Neuronal stem cell (in vitro differentiated cells): ENCODE measurements around the gene IER2.

Source experiments
- DNase-seq: peaks from one replicate; pipeline ENCODE4 v3.0.0-alpha.2; 2013; ENCODE audit warnings: low spot score
- H2AFZ ChIP-seq: one replicate; pipeline ENCODE4 v1.6.1; 2013; ENCODE audit warnings: mild to moderate bottlenecking, low read length, inconsistent platforms
- H2AK5ac ChIP-seq: 2 replicates; pipeline ENCODE4 v1.6.1; 2013; ENCODE audit warnings: low read depth, mild to moderate bottlenecking, inconsistent platforms, low read length, moderate library complexity, mixed read lengths
- H2BK120ac ChIP-seq: 2 replicates; pipeline ENCODE4 v1.6.1; 2013; ENCODE audit warnings: low read depth, mild to moderate bottlenecking, inconsistent platforms, low read length, moderate library complexity, mixed read lengths
- H2BK12ac ChIP-seq: one replicate; pipeline ENCODE4 v1.6.1; 2013; ENCODE audit warnings: low read length, inconsistent platforms
- H2BK15ac ChIP-seq: 2 replicates; pipeline ENCODE4 v1.6.1; 2013; ENCODE audit warnings: mild to moderate bottlenecking, low read length, inconsistent platforms, mixed read lengths
- H2BK5ac ChIP-seq: one replicate; pipeline ENCODE4 v1.6.1; 2013; ENCODE audit warnings: inconsistent platforms, mild to moderate bottlenecking, low read length, moderate library complexity
- H3K14ac ChIP-seq: one replicate; pipeline ENCODE4 v1.6.1; 2013; ENCODE audit warnings: low read length, inconsistent platforms
- H3K18ac ChIP-seq: 2 replicates; pipeline ENCODE4 v1.6.1; 2013; ENCODE audit warnings: low read length, inconsistent platforms
- H3K23ac ChIP-seq: 2 replicates; pipeline ENCODE4 v1.6.1; 2013; ENCODE audit warnings: low read depth, mild to moderate bottlenecking, mixed read lengths, low read length, inconsistent platforms; ENCODE audit not compliant: poor library complexity
- H3K27ac ChIP-seq: replicated peaks from 3 replicates; pipeline ENCODE4 v1.5.1; 2013; ENCODE audit warnings: low read length, inconsistent platforms
- H3K27me3 ChIP-seq, 3 experiments: 2 replicates each; pipeline ENCODE4 v1.6.1; 2013; ENCODE audit warnings: low read length in 3 of 3, mild to moderate bottlenecking in 2 of 3, inconsistent platforms in 1 of 3, low read depth in 1 of 3, mixed read lengths in 1 of 3, moderate library complexity in 1 of 3; ENCODE audit not compliant: control insufficient read depth in 3 of 3, insufficient read depth in 3 of 3
- H3K36me3 ChIP-seq, 2 donors: replicated peaks in 1 of 2; 2 replicates each; pipeline ENCODE4 v1.6.1; 2013; ENCODE audit warnings: low read length in 2 of 2; ENCODE audit not compliant: control insufficient read depth in 2 of 2, insufficient read depth in 2 of 2
- H3K4ac ChIP-seq: 2 replicates; pipeline ENCODE4 v1.6.1; 2013; ENCODE audit warnings: inconsistent platforms, mild to moderate bottlenecking, low read length, moderate library complexity
- H3K4me1 ChIP-seq, 2 donors: 1 replicate in 1 of 2; 2 replicates in 1 of 2; pipeline ENCODE4 v1.6.1; 2013; ENCODE audit warnings: low read length in 2 of 2, low read depth in 1 of 2; ENCODE audit not compliant: control insufficient read depth in 2 of 2, insufficient read depth in 1 of 2
- H3K4me2 ChIP-seq: one replicate; pipeline ENCODE4 v1.6.1; 2013; ENCODE audit warnings: mild to moderate bottlenecking, low read length, inconsistent platforms; ENCODE audit not compliant: insufficient read depth, poor library complexity, severe bottlenecking
- H3K4me3 ChIP-seq, 2 donors: 2 replicates each; pipeline ENCODE4 v1.5.1; 2013; ENCODE audit warnings: low read length in 2 of 2, mild to moderate bottlenecking in 2 of 2, inconsistent platforms in 1 of 2, moderate library complexity in 1 of 2
- H3K79me1 ChIP-seq: one replicate; pipeline ENCODE4 v1.6.1; 2013; ENCODE audit warnings: low read depth, mild to moderate bottlenecking, inconsistent platforms, low read length, moderate library complexity
- H3K9ac ChIP-seq: one replicate; pipeline ENCODE4 v1.6.1; 2013; ENCODE audit warnings: mild to moderate bottlenecking, low read depth, low read length, inconsistent platforms; ENCODE audit not compliant: poor library complexity
- H3K9me3 ChIP-seq, 2 donors: replicated peaks in 1 of 2; 2 replicates each; pipeline versions ENCODE3 to v1.6.1; 2013; ENCODE audit warnings: low read length in 2 of 2, mild to moderate bottlenecking in 2 of 2, inconsistent platforms in 1 of 2, low read depth in 1 of 2, mixed read lengths in 1 of 2, moderate library complexity in 1 of 2; ENCODE audit not compliant: control insufficient read depth in 2 of 2, insufficient read depth in 1 of 2
- H4K8ac ChIP-seq: one replicate; pipeline ENCODE4 v1.6.1; 2013; ENCODE audit warnings: low read depth, mild to moderate bottlenecking, inconsistent platforms, low read length, moderate library complexity
- H4K91ac ChIP-seq: one replicate; pipeline ENCODE4 v1.6.1; 2013; ENCODE audit warnings: low read length, low read depth, mild to moderate bottlenecking, inconsistent platforms; ENCODE audit not compliant: poor library complexity
- WGBS, 2 donors: extraction: QIAGEN DNeasy Blood & Tissue Kit; methylation state at CpG; one replicate each; pipeline ENCODE4 v1.1.7; 2013; ENCODE audit warnings: missing lambda C conversion rate in 2 of 2, mixed read lengths in 1 of 2; ENCODE audit not compliant: insufficient read length in 2 of 2, insufficient replicate concordance in 1 of 2; ENCODE audit errors: extremely low coverage in 2 of 2; 5-methylcytosine and 5-hydroxymethylcytosine counted together

Gene IER2

GRCh38 chr19:13122980-13123957 lies 26.9 kb upstream of the IER2 start:
- Histone ChIP-seq H2AK5ac (no peak overlapping the region), H2BK12ac (peak overlapping the region; percentile 4), H2BK15ac (no peak overlapping the region), H3K4me1 (peaks cover 5 to 14% of the 10 kb centered on the region in 2 donors), H2BK5ac (peak overlapping the region; percentile 4), H3K4ac (peak overlapping the region; percentile 67), H3K18ac (no peak overlapping the region), H4K91ac (no peak overlapping the region), H3K27me3 (no peaks in the 10 kb centered on the region), H3K4me3 (no peak overlapping the region), H3K9ac (no peak overlapping the region), H3K79me1 (peaks cover 36% of the 10 kb centered on the region), H3K9me3 (no peaks in the 10 kb centered on the region), H3K36me3 (peaks cover 26 to 68% of the 10 kb centered on the region in 2 donors), H3K23ac (peak overlapping the region; percentile 34), H3K14ac (no peak overlapping the region), H3K27ac (no peak overlapping the region), H3K4me2 (no peak overlapping the region), H2AFZ (no peak overlapping the region), H4K8ac (peak overlapping the region; percentile 57), H2BK120ac (no peak overlapping the region)
- WGBS, 2 donors, result no CpG with 5 or more reads among the region's 20 CpGs
- no peak for DNase-seq

- H3K9ac ChIP-seq, result no peak overlapping the region
- no peak overlapping the region for H3K14ac ChIP-seq
- no peak overlapping the region for H2BK15ac ChIP-seq
- no peak overlapping the region for H4K8ac ChIP-seq
- no peak overlapping the region for H4K91ac ChIP-seq
- no peak overlapping the region for H3K4ac ChIP-seq
- H2BK12ac ChIP-seq, result no peak overlapping the region
- H2BK120ac ChIP-seq, result no peak overlapping the region
- H3K9me3 ChIP-seq, result no peaks in the 10 kb centered on the region
- H3K4me2 ChIP-seq, result no peak overlapping the region
- H2AK5ac ChIP-seq, result no peak overlapping the region
- H3K23ac ChIP-seq, result no peak overlapping the region
- H3K18ac ChIP-seq, result no peak overlapping the region
- no peak for DNase-seq
- no peak overlapping the region for H3K27ac ChIP-seq
- H3K36me3 ChIP-seq, result peaks cover 14 to 60% of the 10 kb centered on the region in 2 donors
- no peak overlapping the region for H2AFZ ChIP-seq
- H3K27me3 ChIP-seq, result no peaks in the 10 kb centered on the region
- WGBS, 2 donors, result no CpG with 5 or more reads among the region's 9 CpGs
- peaks cover 37% of the 10 kb centered on the region for H3K79me1 ChIP-seq
- H3K4me1 ChIP-seq, result peaks cover 2% of the 10 kb centered on the region in 2 donors
- H2BK5ac ChIP-seq, result no peak overlapping the region
- no peak overlapping the region for H3K4me3 ChIP-seq
These were observed 23.2 kb upstream of the IER2 start for GRCh38 chr19:13127051-13127450.

- Histone ChIP-seq H2BK15ac (no peak overlapping the region), H2BK12ac (no peak overlapping the region), H2BK120ac (no peak overlapping the region), H3K18ac (no peak overlapping the region), H2AK5ac (no peak overlapping the region), H3K4me2 (no peak overlapping the region), H3K27ac (no peak overlapping the region), H3K79me1 (peaks cover 34% of the 10 kb centered on the region), H3K9me3 (no peaks in the 10 kb centered on the region), H3K23ac (no peak overlapping the region), H3K4me1 (peaks cover 2% of the 10 kb centered on the region in 2 donors), H4K91ac (no peak overlapping the region), H3K27me3 (no peaks in the 10 kb centered on the region), H4K8ac (no peak overlapping the region), H3K14ac (no peak overlapping the region), H2BK5ac (no peak overlapping the region), H3K4me3 (no peak overlapping the region), H3K4ac (no peak overlapping the region), H3K9ac (no peak overlapping the region), H2AFZ (no peak overlapping the region), H3K36me3 (peaks cover 18 to 62% of the 10 kb centered on the region in 2 donors)
- DNase-seq, result no peak
- WGBS, 2 donors, result no CpG with 5 or more reads among the region's 6 CpGs
These were observed 22.2 kb upstream of the IER2 start for GRCh38 chr19:13127811-13128575.

- no peak overlapping the region for H3K27ac ChIP-seq
- H3K23ac ChIP-seq, result no peak overlapping the region
- no peak overlapping the region for H4K91ac ChIP-seq
- H3K4me1 ChIP-seq, result peaks cover 0 to 2% of the 10 kb centered on the region in 2 donors
- H3K4me2 ChIP-seq, result no peak overlapping the region
- DNase-seq, result no peak
- no peak overlapping the region for H2AFZ ChIP-seq
- H2BK5ac ChIP-seq, result no peak overlapping the region
- no peak overlapping the region for H2BK12ac ChIP-seq
- H3K14ac ChIP-seq, result no peak overlapping the region
- no peak overlapping the region for H2BK15ac ChIP-seq
- no CpG with 5 or more reads among the region's 1 CpG for WGBS, 2 donors
- no peak overlapping the region for H3K4ac ChIP-seq
- no peak overlapping the region for H3K4me3 ChIP-seq
- H3K79me1 ChIP-seq, result peaks cover 30% of the 10 kb centered on the region
- no peak overlapping the region for H3K9ac ChIP-seq
- H2AK5ac ChIP-seq, result no peak overlapping the region
- H3K18ac ChIP-seq, result no peak overlapping the region
- H4K8ac ChIP-seq, result no peak overlapping the region
- no peaks in the 10 kb centered on the region for H3K27me3 ChIP-seq
- no peak overlapping the region for H2BK120ac ChIP-seq
- H3K36me3 ChIP-seq, result peaks cover 16 to 61% of the 10 kb centered on the region in 2 donors
- no peaks in the 10 kb centered on the region for H3K9me3 ChIP-seq
These were observed 21.6 kb upstream of the IER2 start for GRCh38 chr19:13128583-13128982.
